ENCODE measurements around the gene NEURL1B. TPM values are rescaled to one million over a fixed set of nuclear protein-coding genes. Genes with fewer than 3 reads are reported as not detected.

NEURL1B gene
- total and polyA plus RNA-seq, 2 donors (not counting 1 experiment from before 2014, with no cell fraction given): 0.06 to 0.17 TPM

- H3K9ac ChIP-seq (ENCODE audit: low read length): no peak overlapping the region
- Mint-ChIP-seq H3K27me3 (peaks cover 12% of the 10 kb centered on the region), H3K9me3 (ENCODE audit: insufficient read depth) (peaks cover 12% of the 10 kb centered on the region), H3K4me1 (peaks cover 6% of the 10 kb centered on the region), H3K4me3 (no peak overlapping the region), H3K27ac (no peak overlapping the region)
- CTCF ChIA-PET: no interaction called here
- no peak overlapping the region for H3K4me3 ChIP-seq (ENCODE audit: control extremely low read depth in 1 of 5, extremely low read depth in 1 of 5, insufficient read depth in 1 of 5, low read depth in 2 of 5, low read length in 4 of 5)
- no peak overlapping the region for H3K27ac ChIP-seq (ENCODE audit: low read length in 2 of 2)
- ATAC-seq (ENCODE audit: low read depth) (no peak), DNase-seq (no peak)
- H3K9me3 ChIP-seq (ENCODE audit: control extremely low read depth in 1 of 3, control insufficient read depth in 2 of 3, insufficient read depth in 1 of 3, low read length in 2 of 3): peaks cover 0 to 14% (median 0%) of the 10 kb centered on the region in 3 donors
- POLR2A ChIA-PET: no interaction called here
- 90% methylated on average over 7 of the region's 8 CpGs for WGBS (ENCODE audit: insufficient coverage)
- TF ChIP-seq, protein P1, sequence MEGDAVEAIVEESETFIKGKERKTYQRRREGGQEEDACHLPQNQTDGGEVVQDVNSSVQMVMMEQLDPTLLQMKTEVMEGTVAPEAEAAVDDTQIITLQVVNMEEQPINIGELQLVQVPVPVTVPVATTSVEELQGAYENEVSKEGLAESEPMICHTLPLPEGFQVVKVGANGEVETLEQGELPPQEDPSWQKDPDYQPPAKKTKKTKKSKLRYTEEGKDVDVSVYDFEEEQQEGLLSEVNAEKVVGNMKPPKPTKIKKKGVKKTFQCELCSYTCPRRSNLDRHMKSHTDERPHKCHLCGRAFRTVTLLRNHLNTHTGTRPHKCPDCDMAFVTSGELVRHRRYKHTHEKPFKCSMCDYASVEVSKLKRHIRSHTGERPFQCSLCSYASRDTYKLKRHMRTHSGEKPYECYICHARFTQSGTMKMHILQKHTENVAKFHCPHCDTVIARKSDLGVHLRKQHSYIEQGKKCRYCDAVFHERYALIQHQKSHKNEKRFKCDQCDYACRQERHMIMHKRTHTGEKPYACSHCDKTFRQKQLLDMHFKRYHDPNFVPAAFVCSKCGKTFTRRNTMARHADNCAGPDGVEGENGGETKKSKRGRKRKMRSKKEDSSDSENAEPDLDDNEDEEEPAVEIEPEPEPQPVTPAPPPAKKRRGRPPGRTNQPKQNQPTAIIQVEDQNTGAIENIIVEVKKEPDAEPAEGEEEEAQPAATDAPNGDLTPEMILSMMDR (IDR thresholded peaks at IDR 0.05): no peak
- no peak for TF ChIP-seq EZH2 (IDR thresholded peaks at IDR 0.05; ENCODE audit: borderline replicate concordance, insufficient read depth, low read depth, low read length, poor library complexity, severe bottlenecking)
- H3K27me3 ChIP-seq (replicated peaks in 1 of 4; ENCODE audit: control extremely low read depth in 1 of 4, control insufficient read depth in 3 of 4, insufficient read depth in 4 of 4, low read length in 3 of 4): peaks cover 0 to 6% (median 0%) of the 10 kb centered on the region in 4 experiments
- H3K79me2 ChIP-seq (ENCODE audit: control insufficient read depth, insufficient read depth, low read length): no peaks in the 10 kb centered on the region
- no peaks in the 10 kb centered on the region for H4K20me1 ChIP-seq (ENCODE audit: control insufficient read depth, insufficient read depth, low read length, poor library complexity, severe bottlenecking)
- intact Hi-C loops (cut with micrococcal nuclease): no loop called here
- H3K36me3 ChIP-seq (replicated peaks in 1 of 2; ENCODE audit: control extremely low read depth in 1 of 2, control insufficient read depth in 1 of 2, extremely low read depth in 1 of 2, insufficient read depth in 2 of 2, low read length in 1 of 2): no peaks in the 10 kb centered on the region
- H3K4me2 ChIP-seq (replicated peaks; ENCODE audit: low read depth, low read length, poor library complexity, severe bottlenecking): no peak overlapping the region
- no peaks in the 10 kb centered on the region for H3K4me1 ChIP-seq (ENCODE audit: control insufficient read depth in 2 of 2, insufficient read depth in 2 of 2, low read length in 2 of 2)
- H2AFZ ChIP-seq (ENCODE audit: insufficient read depth, low read depth, low read length, poor library complexity, severe bottlenecking): no peak overlapping the region
Observed at GRCh38 chr5:172611913-172612312, 29.1 kb upstream of the NEURL1B start.

- Mint-ChIP-seq H3K27ac (no peak overlapping the region), H3K4me1 (peaks cover 6% of the 10 kb centered on the region), H3K9me3 (ENCODE audit: insufficient read depth) (peaks cover 12% of the 10 kb centered on the region), H3K4me3 (no peak overlapping the region), H3K27me3 (peaks cover 6% of the 10 kb centered on the region)
- Histone ChIP-seq H3K27me3 (replicated peaks in 1 of 4; ENCODE audit: control extremely low read depth in 1 of 4, control insufficient read depth in 3 of 4, insufficient read depth in 4 of 4, low read length in 3 of 4) (peaks cover 0 to 3% (median 0%) of the 10 kb centered on the region in 4 experiments), H3K4me1 (ENCODE audit: control insufficient read depth in 2 of 2, insufficient read depth in 2 of 2, low read length in 2 of 2) (no peaks in the 10 kb centered on the region), H3K4me3 (ENCODE audit: control extremely low read depth in 1 of 5, extremely low read depth in 1 of 5, insufficient read depth in 1 of 5, low read depth in 2 of 5, low read length in 4 of 5) (no peak overlapping the region), H3K4me2 (replicated peaks; ENCODE audit: low read depth, low read length, poor library complexity, severe bottlenecking) (no peak overlapping the region), H3K36me3 (replicated peaks in 1 of 2; ENCODE audit: control extremely low read depth in 1 of 2, control insufficient read depth in 1 of 2, extremely low read depth in 1 of 2, insufficient read depth in 2 of 2, low read length in 1 of 2) (no peaks in the 10 kb centered on the region), H3K79me2 (ENCODE audit: control insufficient read depth, insufficient read depth, low read length) (no peaks in the 10 kb centered on the region), H3K9ac (ENCODE audit: low read length) (no peak overlapping the region), H4K20me1 (ENCODE audit: control insufficient read depth, insufficient read depth, low read length, poor library complexity, severe bottlenecking) (no peaks in the 10 kb centered on the region), H3K9me3 (ENCODE audit: control extremely low read depth in 1 of 3, control insufficient read depth in 2 of 3, insufficient read depth in 1 of 3, low read length in 2 of 3) (peaks cover 0 to 16% (median 0%) of the 10 kb centered on the region in 3 donors), H2AFZ (ENCODE audit: insufficient read depth, low read depth, low read length, poor library complexity, severe bottlenecking) (no peak overlapping the region), H3K27ac (ENCODE audit: low read length in 2 of 2) (no peak overlapping the region)
- WGBS (ENCODE audit: insufficient coverage): 94% methylated on average over 4 of the region's 4 CpGs
- ATAC-seq (ENCODE audit: low read depth): no peak
- DNase-seq: no peak
- TF ChIP-seq, protein P1 (IDR thresholded peaks at IDR 0.05): no peak
- no peak for TF ChIP-seq EZH2 (IDR thresholded peaks at IDR 0.05; ENCODE audit: borderline replicate concordance, insufficient read depth, low read depth, low read length, poor library complexity, severe bottlenecking)
- CTCF ChIA-PET: no interaction called here
- intact Hi-C loops (cut with micrococcal nuclease): no loop called here
- POLR2A ChIA-PET: no interaction called here
Observed at GRCh38 chr5:172612771-172613170, 28.3 kb upstream of the NEURL1B start.

Measured in B cell (primary cell).